Gastroesophageal sphincter (tissue), 3 donors: ENCODE results near the gene NSUN2.

Experiments used
- CTCF ChIP-seq, 4 experiments: fragments of 200-600 bp in 2 of 4; fragments of 450-650 bp in 2 of 4; sonication (generic) in 1 of 4; IDR thresholded peaks; one replicate each; pipeline ENCODE4 v1.5.1; 2017 to 2019; ENCODE audit warnings: antibody characterized with exemption in 4 of 4, mild to moderate bottlenecking in 2 of 4, moderate library complexity in 2 of 4
- POLR2A ChIP-seq, 2 donors: fragments of 450-650 bp; IDR thresholded peaks; one replicate each; pipeline ENCODE4 v1.6.1; 2017; ENCODE audit warnings: antibody characterized with exemption in 2 of 2, mild to moderate bottlenecking in 2 of 2, moderate library complexity in 1 of 2

DNA sequence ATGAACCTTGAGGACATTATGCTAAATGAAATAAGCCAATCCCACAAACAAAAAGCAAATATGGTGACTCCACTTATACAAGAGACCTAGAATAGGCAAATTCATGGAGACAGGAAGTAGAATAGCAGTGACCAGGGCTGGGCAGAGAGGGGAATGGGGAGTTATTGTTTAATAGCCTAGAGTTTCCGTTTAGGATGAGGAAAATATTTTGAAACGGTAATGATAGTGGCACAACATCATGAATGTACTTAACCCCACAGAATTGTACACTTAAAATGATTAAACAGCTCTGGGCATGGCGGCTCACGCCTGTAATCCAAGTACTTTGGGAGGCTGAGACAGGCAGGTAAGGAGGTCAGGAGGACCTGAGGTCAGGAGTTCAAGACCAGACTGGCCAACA lies 65.8 kb downstream of the NSUN2 start:
- no peak for TF ChIP-seq CTCF (IDR thresholded peaks at IDR 0.05)
- TF ChIP-seq POLR2A (IDR thresholded peaks at IDR 0.05): no peak
